ENCODE results near the gene GPRIN2.
"Not testable (repeated sequence)": the region's sequence is repeated elsewhere in the genome, so short reads cannot be mapped to it uniquely, and the experiment has no call there.

The GPRIN2 gene

DNA sequence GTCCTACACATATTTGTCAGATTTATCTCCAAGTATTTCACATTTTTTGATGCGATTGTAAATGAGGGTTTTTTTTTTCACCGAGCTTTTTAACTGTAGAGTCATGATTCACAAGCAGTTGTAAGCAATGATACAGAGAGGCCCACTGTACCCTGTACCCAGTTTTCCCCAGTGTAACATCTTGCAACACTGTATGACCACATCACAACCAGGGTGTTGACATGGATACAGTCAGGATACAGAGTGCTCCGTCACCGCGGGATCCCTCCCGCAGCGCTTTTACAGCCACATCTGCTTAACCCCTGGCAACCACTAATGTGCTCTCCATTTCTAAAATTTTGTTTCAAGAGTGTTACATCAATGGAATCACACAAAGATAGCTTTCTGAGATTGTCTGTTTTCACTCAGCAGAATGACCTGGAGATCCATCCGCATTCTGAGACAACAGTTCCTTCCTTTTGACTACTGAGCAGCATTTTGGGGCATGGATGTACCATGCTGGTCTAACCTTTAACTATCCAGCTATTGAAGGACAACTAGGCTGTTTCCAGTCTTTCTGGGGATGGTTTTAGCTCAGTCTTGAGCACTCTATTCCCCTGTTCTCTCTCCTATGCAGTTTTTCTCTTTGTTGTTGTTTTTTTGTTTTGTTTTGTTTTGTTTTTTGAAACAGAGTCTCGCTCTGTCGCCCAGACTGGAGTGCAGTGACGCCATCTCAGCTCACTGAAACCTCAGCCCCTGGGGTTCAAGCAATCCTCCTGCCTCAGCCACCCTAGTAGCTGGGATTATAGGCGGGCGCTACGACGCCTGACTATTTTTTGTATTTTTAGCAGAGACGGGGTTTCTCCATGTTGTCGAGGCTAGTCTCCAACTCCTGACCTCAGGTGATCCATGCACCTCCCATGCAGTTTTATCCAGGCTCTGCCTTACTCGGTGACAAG, 25.9 kb downstream of the GPRIN2 start:
- TF ChIP-seq CTCF (IDR thresholded peaks at IDR 0.05; ENCODE audit: insufficient read depth, low read length): no peak
- no peak for TF ChIP-seq SPI1 (IDR thresholded peaks at IDR 0.05; ENCODE audit: borderline replicate concordance, low read depth)
- no peak for TF ChIP-seq GABPA (IDR thresholded peaks at IDR 0.05; ENCODE audit: low read depth)
- TF ChIP-seq POLR2AphosphoS5 (IDR thresholded peaks at IDR 0.05; ENCODE audit: low read depth): no peak
- TF ChIP-seq, protein P1, sequence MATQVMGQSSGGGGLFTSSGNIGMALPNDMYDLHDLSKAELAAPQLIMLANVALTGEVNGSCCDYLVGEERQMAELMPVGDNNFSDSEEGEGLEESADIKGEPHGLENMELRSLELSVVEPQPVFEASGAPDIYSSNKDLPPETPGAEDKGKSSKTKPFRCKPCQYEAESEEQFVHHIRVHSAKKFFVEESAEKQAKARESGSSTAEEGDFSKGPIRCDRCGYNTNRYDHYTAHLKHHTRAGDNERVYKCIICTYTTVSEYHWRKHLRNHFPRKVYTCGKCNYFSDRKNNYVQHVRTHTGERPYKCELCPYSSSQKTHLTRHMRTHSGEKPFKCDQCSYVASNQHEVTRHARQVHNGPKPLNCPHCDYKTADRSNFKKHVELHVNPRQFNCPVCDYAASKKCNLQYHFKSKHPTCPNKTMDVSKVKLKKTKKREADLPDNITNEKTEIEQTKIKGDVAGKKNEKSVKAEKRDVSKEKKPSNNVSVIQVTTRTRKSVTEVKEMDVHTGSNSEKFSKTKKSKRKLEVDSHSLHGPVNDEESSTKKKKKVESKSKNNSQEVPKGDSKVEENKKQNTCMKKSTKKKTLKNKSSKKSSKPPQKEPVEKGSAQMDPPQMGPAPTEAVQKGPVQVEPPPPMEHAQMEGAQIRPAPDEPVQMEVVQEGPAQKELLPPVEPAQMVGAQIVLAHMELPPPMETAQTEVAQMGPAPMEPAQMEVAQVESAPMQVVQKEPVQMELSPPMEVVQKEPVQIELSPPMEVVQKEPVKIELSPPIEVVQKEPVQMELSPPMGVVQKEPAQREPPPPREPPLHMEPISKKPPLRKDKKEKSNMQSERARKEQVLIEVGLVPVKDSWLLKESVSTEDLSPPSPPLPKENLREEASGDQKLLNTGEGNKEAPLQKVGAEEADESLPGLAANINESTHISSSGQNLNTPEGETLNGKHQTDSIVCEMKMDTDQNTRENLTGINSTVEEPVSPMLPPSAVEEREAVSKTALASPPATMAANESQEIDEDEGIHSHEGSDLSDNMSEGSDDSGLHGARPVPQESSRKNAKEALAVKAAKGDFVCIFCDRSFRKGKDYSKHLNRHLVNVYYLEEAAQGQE (IDR thresholded peaks at IDR 0.05; ENCODE audit: insufficient replicate concordance, low read depth): no peak
- H3K27me3 ChIP-seq (ENCODE audit: insufficient read depth, poor library complexity, severe bottlenecking): no peaks in the 10 kb centered on the region
- H3K4me3 ChIP-seq (replicated peaks; ENCODE audit: insufficient read depth, low read length): no peak overlapping the region
- H3K27ac ChIP-seq (replicated peaks): no peak overlapping the region
- no peak for DNase-seq (ENCODE audit: low read depth in 1 of 2, low spot score in 1 of 2)

DNA sequence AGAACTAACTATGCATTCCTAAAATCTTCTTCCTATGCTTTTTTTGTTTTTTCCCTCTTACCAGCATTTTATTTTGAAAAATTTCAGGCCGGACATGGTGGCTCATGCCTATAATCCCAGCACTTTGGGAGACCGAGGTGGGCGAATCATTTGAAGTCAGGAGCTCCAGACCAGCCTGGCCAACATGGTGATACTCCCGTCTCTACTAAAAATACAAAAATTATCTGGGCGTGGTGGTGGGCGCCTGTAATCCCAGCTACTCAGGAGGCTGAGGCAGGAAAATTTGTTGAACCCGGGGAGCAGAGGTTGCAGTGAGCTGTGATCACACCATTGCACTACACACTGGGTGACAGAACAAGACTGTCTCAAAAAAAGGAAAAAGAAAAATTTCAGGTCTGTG, 26.7 kb downstream of the GPRIN2 start:
- not testable (repeated sequence) for H3K4me3 ChIP-seq (replicated peaks; ENCODE audit: insufficient read depth, low read length); H3K27me3 ChIP-seq (ENCODE audit: insufficient read depth, poor library complexity, severe bottlenecking); H3K27ac ChIP-seq (replicated peaks); DNase-seq (ENCODE audit: low read depth in 1 of 2, low spot score in 1 of 2)

GRCh38 chr10:46528675-46529615, 27.5 kb downstream of the GPRIN2 start:
- DNase-seq (ENCODE audit: low read depth in 1 of 2, low spot score in 1 of 2): no peak
- TF ChIP-seq, protein P1 (IDR thresholded peaks at IDR 0.05; ENCODE audit: insufficient replicate concordance, low read depth): no peak
- TF ChIP-seq SPI1 (IDR thresholded peaks at IDR 0.05; ENCODE audit: borderline replicate concordance, low read depth) (no peak), GABPA (IDR thresholded peaks at IDR 0.05; ENCODE audit: low read depth) (no peak), CTCF (IDR thresholded peaks at IDR 0.05; ENCODE audit: insufficient read depth, low read length) (no peak), POLR2AphosphoS5 (IDR thresholded peaks at IDR 0.05; ENCODE audit: low read depth) (no peak)
- no peaks in the 10 kb centered on the region for H3K27me3 ChIP-seq (ENCODE audit: insufficient read depth, poor library complexity, severe bottlenecking)
- H3K27ac ChIP-seq (replicated peaks): no peak overlapping the region
- H3K4me3 ChIP-seq (replicated peaks; ENCODE audit: insufficient read depth, low read length): no peak overlapping the region

- H3K27me3 ChIP-seq (ENCODE audit: insufficient read depth, poor library complexity, severe bottlenecking): no peaks in the 10 kb centered on the region
- H3K4me3 ChIP-seq (replicated peaks; ENCODE audit: insufficient read depth, low read length): no peak overlapping the region
- no peak for TF ChIP-seq POLR2AphosphoS5 (IDR thresholded peaks at IDR 0.05; ENCODE audit: low read depth)
- TF ChIP-seq SPI1 (IDR thresholded peaks at IDR 0.05; ENCODE audit: borderline replicate concordance, low read depth): no peak
- TF ChIP-seq, protein P1 (IDR thresholded peaks at IDR 0.05; ENCODE audit: insufficient replicate concordance, low read depth): no peak
- no peak for TF ChIP-seq CTCF (IDR thresholded peaks at IDR 0.05; ENCODE audit: insufficient read depth, low read length)
- TF ChIP-seq GABPA (IDR thresholded peaks at IDR 0.05; ENCODE audit: low read depth): no peak
- no peak overlapping the region for H3K27ac ChIP-seq (replicated peaks)
- no peak for DNase-seq (ENCODE audit: low read depth in 1 of 2, low spot score in 1 of 2)
Measured at GRCh38 chr10:46528171-46528671, 28.2 kb downstream of the GPRIN2 start.

Data from HL-60 (cell line).